Hepatocyte (in vitro differentiated cells): ENCODE data around the gene PLXNA3. TPM values are rescaled to one million over a fixed set of nuclear protein-coding genes. Genes with fewer than 3 reads are reported as not detected.

Experiments used
- DNase-seq: peaks from one replicate; pipeline ENCODE4 v3.0.0-alpha.2; 2016; ENCODE audit warnings: low spot score
- H2AFZ ChIP-seq: fragments of 200-600 bp; sonication (generic); 2 replicates; pipeline ENCODE4 v1.6.0; 2016; ENCODE audit warnings: antibody characterized with exemption, mild to moderate bottlenecking
- H3K27ac ChIP-seq: fragments of 200-600 bp; sonication (generic); 2 replicates; pipeline ENCODE4 v1.5.1; 2016; ENCODE audit warnings: mild to moderate bottlenecking
- H3K27me3 ChIP-seq: fragments of 200-600 bp; sonication (generic); 2 replicates; pipeline ENCODE4 v1.6.1; 2016
- H3K36me3 ChIP-seq: fragments of 200-600 bp; sonication (generic); replicated peaks from 2 replicates; pipeline ENCODE4 v1.5.1; 2016; ENCODE audit warnings: low read depth; ENCODE audit not compliant: insufficient read depth
- H3K4me1 ChIP-seq: fragments of 200-600 bp; sonication (generic); 2 replicates; pipeline ENCODE4 v1.5.1; 2016; ENCODE audit warnings: mild to moderate bottlenecking, moderate library complexity; ENCODE audit not compliant: insufficient read depth
- H3K4me2 ChIP-seq: fragments of 200-600 bp; sonication (generic); 2 replicates; pipeline ENCODE4 v1.6.0; 2016
- H3K4me3 ChIP-seq: fragments of 200-600 bp; sonication (generic); 2 replicates; pipeline ENCODE4 v1.5.1; 2016; ENCODE audit warnings: mild to moderate bottlenecking
- H3K79me2 ChIP-seq: fragments of 200-600 bp; sonication (generic); 2 replicates; pipeline ENCODE4 v1.6.0; 2017; ENCODE audit warnings: mild to moderate bottlenecking
- H3K9me2 ChIP-seq: fragments of 200-600 bp; sonication (generic); replicated peaks from 2 replicates; pipeline ENCODE4 v1.6.0; 2017; ENCODE audit warnings: mild to moderate bottlenecking; ENCODE audit not compliant: insufficient read depth
- H3K9me3 ChIP-seq: fragments of 200-600 bp; sonication (generic); 2 replicates; pipeline ENCODE4 v1.5.1; 2016; ENCODE audit warnings: low read depth, mild to moderate bottlenecking
- H4K20me1 ChIP-seq: fragments of 200-600 bp; sonication (generic); 2 replicates; pipeline ENCODE4 v1.6.0; 2016; ENCODE audit warnings: mild to moderate bottlenecking; ENCODE audit not compliant: insufficient read depth, poor library complexity, severe bottlenecking
- CTCF ChIP-seq: fragments of 200-600 bp; sonication (generic); IDR thresholded peaks from 2 replicates; pipeline ENCODE4 v1.5.1; 2016; ENCODE audit warnings: antibody characterized with exemption, mild to moderate bottlenecking; ENCODE audit not compliant: poor library complexity
- EZH2 ChIP-seq: fragments of 200-600 bp; sonication (generic); IDR thresholded peaks from 2 replicates; pipeline ENCODE4 v1.6.1; 2016; ENCODE audit warnings: antibody characterized with exemption, mild to moderate bottlenecking, borderline replicate concordance
- EZH2phosphoT487 ChIP-seq: fragments of 200-600 bp; sonication (generic); IDR thresholded peaks from one replicate; pipeline ENCODE4 v1.6.1; 2018; ENCODE audit warnings: antibody characterized with exemption, mild to moderate bottlenecking, low read depth, moderate library complexity; ENCODE audit not compliant: unreplicated experiment, severe bottlenecking
- WGBS: methylation state at CpG from one replicate; pipeline ENCODE4 v1.1.6; 2016; ENCODE audit warnings: low lambda C conversion rate; ENCODE audit errors: missing lambda C conversion rate; 5-methylcytosine and 5-hydroxymethylcytosine counted together
- polyA plus RNA-seq: library from polyadenylated mRNA; unstranded; fragments of >200 nt; fragmentation: Nextera tagmentation; extraction: Ambion mirVana; gene quantifications from 2 replicates; pipeline ENCODE4 v1.2.1, GENCODE V29; 2016
- total RNA-seq: library from RNA; depleted of rRNA; stranded (reverse); fragments of >200 nt; gene quantifications from 2 replicates; pipeline ENCODE4 v1.2.3, GENCODE V29; 2014

PLXNA3 gene
- total and polyA plus RNA-seq, 2 experiments from 2014 or later: 14.1 to 28.7 TPM

GRCh38 chrX:154512879-154513553, 54.9 kb downstream of the PLXNA3 start:
- Histone ChIP-seq H3K79me2 (peaks cover 6% of the 10 kb centered on the region), H4K20me1 (no peaks in the 10 kb centered on the region), H2AFZ (no peak overlapping the region), H3K9me2 (no peaks in the 10 kb centered on the region), H3K9me3 (no peaks in the 10 kb centered on the region), H3K36me3 (no peaks in the 10 kb centered on the region), H3K27me3 (no peaks in the 10 kb centered on the region), H3K4me3 (no peak overlapping the region), H3K27ac (no peak overlapping the region), H3K4me2 (no peak overlapping the region), H3K4me1 (peaks cover 11% of the 10 kb centered on the region)
- TF ChIP-seq EZH2 (no peak), CTCF (no peak), EZH2phosphoT487 (no peak)
- WGBS: 88% methylated on average over 16 of the region's 16 CpGs
- DNase-seq: no peak

GRCh38 chrX:154513716-154514115, 55.6 kb downstream of the PLXNA3 start:
- no peak for TF ChIP-seq EZH2phosphoT487
- TF ChIP-seq EZH2: no peak
- no peak for TF ChIP-seq CTCF
- no peaks in the 10 kb centered on the region for H3K36me3 ChIP-seq
- H4K20me1 ChIP-seq: no peaks in the 10 kb centered on the region
- no peaks in the 10 kb centered on the region for H3K9me2 ChIP-seq
- peaks cover 6% of the 10 kb centered on the region for H3K79me2 ChIP-seq
- peaks cover 14% of the 10 kb centered on the region for H3K4me1 ChIP-seq
- no peak overlapping the region for H3K4me3 ChIP-seq
- WGBS: 79% methylated on average over 2 of the region's 2 CpGs
- no peak overlapping the region for H3K27ac ChIP-seq
- no peak overlapping the region for H2AFZ ChIP-seq
- DNase-seq: no peak
- H3K4me2 ChIP-seq: no peak overlapping the region
- no peaks in the 10 kb centered on the region for H3K9me3 ChIP-seq
- H3K27me3 ChIP-seq: no peaks in the 10 kb centered on the region

DNA sequence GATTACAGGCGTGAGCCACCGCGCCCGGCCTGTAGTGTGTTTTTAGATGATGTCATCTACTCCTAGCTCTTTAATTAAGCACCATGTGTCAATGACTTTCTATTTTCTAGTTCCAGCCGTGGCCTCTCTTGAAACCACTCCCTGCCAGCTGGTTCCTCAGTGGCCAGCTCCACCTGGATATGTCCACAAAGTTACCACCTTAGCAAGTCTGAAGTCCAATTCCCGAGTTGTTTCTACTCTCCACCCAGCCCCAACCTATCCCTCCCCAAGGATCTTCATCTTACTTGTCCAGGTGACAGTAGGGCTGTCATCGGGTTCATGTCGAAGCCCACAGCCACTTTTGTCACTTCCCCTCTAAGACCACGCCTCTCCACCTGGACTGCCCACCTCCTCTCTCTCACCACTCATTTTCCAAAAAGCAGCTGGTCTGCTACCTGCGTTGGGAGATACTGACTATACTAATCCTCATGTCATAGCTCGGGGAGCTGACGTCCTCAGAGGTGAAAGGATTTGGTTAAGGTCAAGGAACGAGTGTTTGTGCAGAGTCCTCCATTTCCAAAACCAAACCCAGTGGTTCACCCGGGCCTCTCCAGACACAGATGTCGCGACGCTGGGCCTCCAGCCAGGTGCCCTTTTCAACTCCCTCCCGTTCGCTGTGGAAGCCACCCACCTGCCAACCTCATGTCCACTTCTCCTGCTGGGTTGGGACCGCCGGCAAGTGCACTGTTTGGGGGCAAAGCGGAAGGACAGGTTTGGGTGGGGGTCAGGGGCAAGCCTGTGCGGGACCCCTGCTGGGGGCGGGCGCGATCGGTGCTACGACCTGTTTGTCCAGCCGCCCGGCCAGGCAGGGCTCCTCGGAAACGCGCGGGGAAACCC, 57.2 kb downstream of the PLXNA3 start:
- TF ChIP-seq CTCF: no peak
- no peak for TF ChIP-seq EZH2
- TF ChIP-seq EZH2phosphoT487: no peak
- Histone ChIP-seq H3K4me2 (peak overlapping the region; percentile 72), H3K4me1 (peaks cover 14% of the 10 kb centered on the region), H3K79me2 (peaks cover 6% of the 10 kb centered on the region), H3K27ac (peak overlapping the region; percentile 95), H3K36me3 (no peaks in the 10 kb centered on the region), H4K20me1 (no peaks in the 10 kb centered on the region), H3K9me2 (no peaks in the 10 kb centered on the region), H3K4me3 (peak overlapping the region; percentile 41), H3K9me3 (no peaks in the 10 kb centered on the region), H3K27me3 (no peaks in the 10 kb centered on the region), H2AFZ (no peak overlapping the region)
- DNase-seq: peak; percentile 60
- WGBS: 53% methylated on average over 29 of the region's 34 CpGs
